Measurements from ENCODE around the gene LILRB1.
"Not testable (repeated sequence)": the region's sequence is repeated elsewhere in the genome, so short reads cannot be mapped to it uniquely, and the experiment has no call there.

LILRB1 gene

DNA sequence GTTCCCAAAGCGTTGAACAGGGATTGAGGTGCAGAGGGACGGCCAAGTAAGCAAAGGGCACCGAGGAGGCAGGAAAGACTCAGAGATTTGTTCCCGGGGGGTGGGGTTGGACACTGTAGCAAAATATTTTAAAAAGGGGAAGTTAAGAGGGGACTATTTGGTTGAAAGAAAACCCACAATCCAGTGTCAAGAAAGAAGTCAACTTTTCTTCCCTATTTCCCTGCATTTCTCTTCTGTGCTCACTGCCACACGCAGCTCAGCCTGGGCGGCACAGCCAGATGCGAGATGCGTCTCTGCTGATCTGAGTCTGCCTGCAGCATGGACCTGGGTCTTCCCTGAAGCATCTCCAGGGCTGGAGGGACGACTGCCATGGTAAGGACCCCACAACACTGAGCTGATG, at the start of gene LILRB1:
LILRB1 (plus strand) TSS at position 223 of the 400 bp plus-strand sequence. CDS start 590 bp downstream, outside the sequence.
- H3K4me3 ChIP-seq (ENCODE audit: low read depth, low read length) = not testable (repeated sequence)

DNA sequence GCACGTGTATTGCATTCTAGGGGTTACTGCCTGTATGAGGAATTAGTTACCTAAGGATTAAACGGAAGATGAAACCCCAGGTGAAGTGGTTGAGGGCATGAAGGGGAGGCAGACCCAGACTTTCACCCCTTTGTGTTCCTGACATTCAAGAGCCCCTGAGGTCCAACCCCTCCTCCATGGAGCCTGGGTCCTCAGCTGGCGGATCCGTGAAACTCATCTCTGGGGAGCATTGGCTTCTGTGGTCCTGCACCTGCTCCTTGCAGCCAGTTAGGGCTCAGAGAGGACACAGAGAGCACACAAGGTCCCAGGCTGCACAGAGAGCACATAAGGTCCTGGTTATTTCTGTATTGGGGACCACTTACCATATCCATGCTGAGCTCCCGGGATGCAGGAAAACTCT, 43.9 kb upstream of the LILRB1 start:
- TF ChIP-seq, protein P1, sequence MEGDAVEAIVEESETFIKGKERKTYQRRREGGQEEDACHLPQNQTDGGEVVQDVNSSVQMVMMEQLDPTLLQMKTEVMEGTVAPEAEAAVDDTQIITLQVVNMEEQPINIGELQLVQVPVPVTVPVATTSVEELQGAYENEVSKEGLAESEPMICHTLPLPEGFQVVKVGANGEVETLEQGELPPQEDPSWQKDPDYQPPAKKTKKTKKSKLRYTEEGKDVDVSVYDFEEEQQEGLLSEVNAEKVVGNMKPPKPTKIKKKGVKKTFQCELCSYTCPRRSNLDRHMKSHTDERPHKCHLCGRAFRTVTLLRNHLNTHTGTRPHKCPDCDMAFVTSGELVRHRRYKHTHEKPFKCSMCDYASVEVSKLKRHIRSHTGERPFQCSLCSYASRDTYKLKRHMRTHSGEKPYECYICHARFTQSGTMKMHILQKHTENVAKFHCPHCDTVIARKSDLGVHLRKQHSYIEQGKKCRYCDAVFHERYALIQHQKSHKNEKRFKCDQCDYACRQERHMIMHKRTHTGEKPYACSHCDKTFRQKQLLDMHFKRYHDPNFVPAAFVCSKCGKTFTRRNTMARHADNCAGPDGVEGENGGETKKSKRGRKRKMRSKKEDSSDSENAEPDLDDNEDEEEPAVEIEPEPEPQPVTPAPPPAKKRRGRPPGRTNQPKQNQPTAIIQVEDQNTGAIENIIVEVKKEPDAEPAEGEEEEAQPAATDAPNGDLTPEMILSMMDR (IDR thresholded peaks at IDR 0.05; ENCODE audit: low read depth, low read length) = no peak
- no peak overlapping the region for H3K4me3 ChIP-seq (ENCODE audit: low read depth, low read length)

DNA sequence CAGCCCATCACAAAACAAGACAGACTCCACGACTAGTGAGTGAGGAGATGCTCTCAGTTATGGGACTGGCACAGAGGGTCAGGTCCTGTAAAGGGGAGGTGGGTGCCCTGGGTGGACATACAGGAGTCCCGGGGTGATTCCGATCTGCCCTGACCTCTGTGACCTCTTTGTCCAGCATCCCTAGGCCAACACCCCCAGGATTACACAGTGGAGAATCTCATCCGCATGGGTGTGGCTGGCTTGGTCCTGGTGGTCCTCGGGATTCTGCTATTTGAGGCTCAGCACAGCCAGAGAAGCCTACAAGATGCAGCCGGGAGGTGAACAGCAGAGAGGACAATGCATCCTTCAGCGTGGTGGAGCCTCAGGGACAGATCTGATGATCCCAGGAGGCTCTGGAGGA, 43.3 kb upstream of the LILRB1 start:
- H3K4me3 ChIP-seq (ENCODE audit: low read depth, low read length) = no peak overlapping the region
- TF ChIP-seq, protein P1 (IDR thresholded peaks at IDR 0.05; ENCODE audit: low read depth, low read length) = no peak

DNA sequence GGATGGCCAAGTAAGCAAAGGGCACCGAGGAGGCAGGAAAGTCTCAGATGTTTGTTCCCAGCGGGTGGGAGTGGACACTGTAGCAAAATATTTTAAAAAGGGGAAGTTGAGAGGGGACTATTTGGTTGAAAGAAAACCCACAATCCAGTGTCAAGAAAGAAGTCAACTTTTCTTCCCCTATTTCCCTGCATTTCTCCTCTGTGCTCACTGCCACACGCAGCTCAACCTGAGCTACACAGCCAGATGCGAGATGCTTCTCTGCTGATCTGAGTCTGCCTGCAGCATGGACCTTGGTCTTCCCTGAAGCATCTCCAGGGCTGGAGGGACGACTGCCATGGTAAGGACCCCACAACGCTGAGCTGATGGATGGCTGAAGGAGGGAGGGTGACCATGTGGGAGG, 36.8 kb upstream of the LILRB1 start, which contains the start of gene LILRA1:
LILRA1 (plus strand) TSS at position 188 of the 400 bp plus-strand sequence. CDS start 613 bp downstream, outside the sequence.
- H3K4me3 ChIP-seq (ENCODE audit: low read depth, low read length) = not testable (repeated sequence)

DNA sequence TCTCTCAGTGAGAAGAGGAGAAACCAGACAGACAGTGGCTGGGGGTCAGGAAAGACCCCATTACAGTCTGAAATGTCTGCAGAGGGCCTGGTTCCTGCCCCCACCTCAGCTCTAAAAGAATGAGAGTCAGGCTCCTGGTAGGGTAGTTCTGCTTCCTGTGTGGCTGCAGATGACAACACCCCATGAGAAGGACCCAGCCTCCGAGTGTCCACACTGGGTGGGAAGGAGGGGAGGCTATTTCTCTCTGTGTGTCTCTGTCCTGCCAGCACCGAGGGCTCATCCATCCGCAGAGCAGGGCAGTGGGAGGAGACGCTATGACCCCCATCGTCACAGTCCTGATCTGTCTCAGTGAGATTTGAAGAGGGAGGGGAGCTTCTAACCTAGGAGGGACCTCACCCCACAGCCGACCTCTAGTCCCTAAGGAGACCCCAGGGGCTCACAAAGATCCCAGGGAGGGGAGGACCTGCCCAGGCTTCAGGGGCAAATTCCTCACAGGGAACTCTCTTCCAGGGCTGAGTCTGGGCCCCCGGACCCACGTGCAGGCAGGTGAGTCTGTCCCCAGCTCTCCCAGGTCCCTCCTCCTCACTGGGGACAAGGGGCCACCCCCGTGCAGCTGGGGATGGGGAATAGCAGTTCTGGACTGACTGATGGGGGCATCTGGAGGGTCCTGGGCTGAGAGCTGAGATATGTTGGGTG, 36.2 kb upstream of the LILRB1 start:
- H3K4me3 ChIP-seq (ENCODE audit: low read depth, low read length) = not testable (repeated sequence)

DNA sequence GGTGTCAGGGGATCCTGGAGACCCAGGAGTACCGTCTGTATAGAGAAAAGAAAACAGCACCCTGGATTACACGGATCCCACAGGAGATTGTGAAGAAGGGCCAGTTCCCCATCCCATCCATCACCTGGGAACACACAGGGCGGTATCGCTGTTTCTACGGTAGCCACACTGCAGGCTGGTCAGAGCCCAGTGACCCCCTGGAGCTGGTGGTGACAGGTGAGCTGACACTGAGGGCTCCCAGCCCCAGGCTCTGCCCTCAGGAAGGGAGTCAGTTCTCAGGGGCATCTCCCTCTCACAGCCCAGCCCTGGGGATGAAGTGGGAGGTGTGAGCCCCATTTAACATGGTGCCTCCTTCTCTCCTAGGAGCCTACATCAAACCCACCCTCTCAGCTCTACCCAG, 35.5 kb upstream of the LILRB1 start:
- no peak overlapping the region for H3K4me3 ChIP-seq (ENCODE audit: low read depth, low read length)
- TF ChIP-seq, protein P1 (IDR thresholded peaks at IDR 0.05; ENCODE audit: low read depth, low read length) = no peak

DNA sequence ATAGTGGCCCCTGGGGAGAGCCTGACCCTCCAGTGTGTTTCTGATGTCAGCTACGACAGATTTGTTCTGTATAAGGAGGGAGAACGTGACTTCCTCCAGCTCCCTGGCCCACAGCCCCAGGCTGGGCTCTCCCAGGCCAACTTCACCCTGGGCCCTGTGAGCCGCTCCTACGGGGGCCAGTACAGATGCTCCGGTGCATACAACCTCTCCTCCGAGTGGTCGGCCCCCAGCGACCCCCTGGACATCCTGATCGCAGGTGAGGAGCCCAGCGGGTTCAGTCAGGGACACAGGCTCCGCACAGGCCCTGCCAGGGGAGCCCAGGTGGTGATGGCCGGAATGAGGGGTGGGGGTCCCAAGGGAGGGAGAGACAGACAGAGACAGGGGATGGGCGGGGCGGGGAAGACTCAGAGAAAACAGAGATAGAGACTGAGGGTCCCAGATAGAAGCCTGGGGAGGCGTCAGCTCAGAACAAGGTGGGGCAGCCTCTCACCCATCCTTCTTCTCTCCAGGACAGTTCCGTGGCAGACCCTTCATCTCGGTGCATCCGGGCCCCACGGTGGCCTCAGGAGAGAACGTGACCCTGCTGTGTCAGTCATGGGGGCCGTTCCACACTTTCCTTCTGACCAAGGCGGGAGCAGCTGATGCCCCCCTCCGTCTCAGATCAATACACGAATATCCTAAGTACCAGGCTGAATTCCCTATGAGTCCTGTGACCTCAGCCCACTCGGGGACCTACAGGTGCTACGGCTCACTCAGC, 34.4 kb upstream of the LILRB1 start:
- H3K4me3 ChIP-seq (ENCODE audit: low read depth, low read length) = not testable (repeated sequence)

DNA sequence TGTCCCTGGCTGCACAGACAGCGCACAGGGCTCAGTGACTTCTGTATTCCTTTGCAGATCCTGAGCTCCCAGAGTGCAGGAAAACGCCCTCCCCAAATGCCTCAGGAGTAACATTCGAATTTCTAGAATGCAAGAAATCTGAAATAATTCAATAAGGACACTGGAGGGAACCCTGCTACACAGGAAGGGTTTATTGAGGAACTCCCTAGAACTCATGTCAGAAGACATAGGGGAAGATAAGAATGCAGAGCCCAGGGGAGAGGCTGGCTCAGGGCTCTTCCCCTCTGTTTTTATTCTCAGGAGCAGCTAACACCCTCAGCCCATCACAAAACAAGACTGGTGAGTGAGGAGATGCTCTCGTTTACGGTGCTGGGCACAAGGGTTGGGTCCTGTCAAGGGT, 30.1 kb upstream of the LILRB1 start:
- TF ChIP-seq, protein P1 (IDR thresholded peaks at IDR 0.05; ENCODE audit: low read depth, low read length) = no peak
- H3K4me3 ChIP-seq (ENCODE audit: low read depth, low read length) = no peak overlapping the region

DNA sequence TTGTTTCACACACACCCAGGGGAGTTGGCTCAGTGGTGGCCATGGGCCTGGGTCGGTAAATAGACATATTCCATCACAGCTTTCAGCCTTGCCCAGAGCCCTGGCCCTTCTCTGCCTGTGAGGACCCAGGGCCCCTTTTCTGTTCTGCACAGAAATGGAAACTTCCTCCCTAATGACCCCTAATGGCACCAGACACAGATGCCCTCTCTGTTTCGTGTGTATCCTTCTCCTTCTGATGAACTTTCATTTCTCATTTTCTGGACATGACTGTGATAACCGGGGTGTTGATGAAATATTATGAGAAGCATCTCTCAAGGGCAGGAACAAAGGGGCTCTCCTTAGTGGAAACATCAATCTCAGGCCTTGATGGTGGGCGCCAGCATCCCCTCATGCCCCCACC, 24.1 kb upstream of the LILRB1 start:
- TF ChIP-seq, protein P1 (IDR thresholded peaks at IDR 0.05; ENCODE audit: low read depth, low read length) = no peak
- H3K4me3 ChIP-seq (ENCODE audit: low read depth, low read length) = no peak overlapping the region
